ENCODE results near the gene CDC16. TPM values are rescaled to one million over a fixed set of nuclear protein-coding genes. Genes with fewer than 3 reads are reported as not detected.

Gene CDC16
- total RNA-seq, 1 donor from 2014 or later = 51.8 TPM

GRCh38 chr13:114281351-114282040 is 46.8 kb downstream of the CDC16 start, which contains the start of gene UPF3A:
Gene UPF3A, plus strand, starts transcription at chr13:114281601. Its CDS starts 39 bp downstream, at chr13:114281640.
- peak within 1 kb of the TSS; percentile 83 for H3K4me3 ChIP-seq (ENCODE audit: low read depth, low read length)
- DNase-seq (ENCODE audit: low read depth) = peak; percentile 44
- no peaks in the 10 kb centered on the region for H3K36me3 ChIP-seq (ENCODE audit: control insufficient read depth, insufficient read depth, low read length)
- no peak for TF ChIP-seq CTCF (IDR thresholded peaks at IDR 0.05; ENCODE audit: insufficient read depth, low read length, poor library complexity, severe bottlenecking)
- no peaks in the 10 kb centered on the region for H3K27me3 ChIP-seq (ENCODE audit: control insufficient read depth, insufficient read depth, low read length)

GRCh38 chr13:114282041-114282670 is 47.5 kb downstream of the CDC16 start:
- Histone ChIP-seq H3K4me3 (ENCODE audit: low read depth, low read length) (peak overlapping the region; percentile 83), H3K27me3 (ENCODE audit: control insufficient read depth, insufficient read depth, low read length) (no peaks in the 10 kb centered on the region), H3K36me3 (ENCODE audit: control insufficient read depth, insufficient read depth, low read length) (peaks cover 1% of the 10 kb centered on the region)
- TF ChIP-seq CTCF (IDR thresholded peaks at IDR 0.05; ENCODE audit: insufficient read depth, low read length, poor library complexity, severe bottlenecking) = no peak
- peak; percentile 16 for DNase-seq (ENCODE audit: low read depth)

GRCh38 chr13:114283576-114283975 is 48.9 kb downstream of the CDC16 start:
- H3K4me3 ChIP-seq (ENCODE audit: low read depth, low read length) = no peak overlapping the region
- TF ChIP-seq CTCF (IDR thresholded peaks at IDR 0.05; ENCODE audit: insufficient read depth, low read length, poor library complexity, severe bottlenecking) = no peak
- H3K36me3 ChIP-seq (ENCODE audit: control insufficient read depth, insufficient read depth, low read length) = peaks cover 1% of the 10 kb centered on the region
- no peaks in the 10 kb centered on the region for H3K27me3 ChIP-seq (ENCODE audit: control insufficient read depth, insufficient read depth, low read length)
- no peak for DNase-seq (ENCODE audit: low read depth)

- peaks cover 1% of the 10 kb centered on the region for H3K36me3 ChIP-seq (ENCODE audit: control insufficient read depth, insufficient read depth, low read length)
- TF ChIP-seq CTCF (IDR thresholded peaks at IDR 0.05; ENCODE audit: insufficient read depth, low read length, poor library complexity, severe bottlenecking) = no peak
- H3K27me3 ChIP-seq (ENCODE audit: control insufficient read depth, insufficient read depth, low read length) = no peaks in the 10 kb centered on the region
- DNase-seq (ENCODE audit: low read depth) = no peak
- no peak overlapping the region for H3K4me3 ChIP-seq (ENCODE audit: low read depth, low read length)
These were observed 50.0 kb downstream of the CDC16 start for GRCh38 chr13:114284680-114285079.

- Histone ChIP-seq H3K4me3 (ENCODE audit: low read depth, low read length) (no peak overlapping the region), H3K27me3 (ENCODE audit: control insufficient read depth, insufficient read depth, low read length) (no peaks in the 10 kb centered on the region), H3K36me3 (ENCODE audit: control insufficient read depth, insufficient read depth, low read length) (peaks cover 1% of the 10 kb centered on the region)
- peak; percentile 42 for DNase-seq (ENCODE audit: low read depth)
- TF ChIP-seq CTCF (IDR thresholded peaks at IDR 0.05; ENCODE audit: insufficient read depth, low read length, poor library complexity, severe bottlenecking) = no peak
These were observed 50.6 kb downstream of the CDC16 start for GRCh38 chr13:114285166-114285808.

Data from kidney epithelial cell (primary cell).